H9 (cell line): Measurements from ENCODE around the gene PRKAR2B. TPM values are rescaled to one million over a fixed set of nuclear protein-coding genes. Genes with fewer than 3 reads are reported as not detected.

ENCODE experiments used
- DNase-seq: peaks from one replicate; pipeline ENCODE4 v3.0.0-alpha.2; 2017
- H2AFZ ChIP-seq: one replicate; pipeline ENCODE4 v1.6.1; 2013; ENCODE audit warnings: mild to moderate bottlenecking, low read length, control low read depth, moderate library complexity
- H2AK5ac ChIP-seq: 2 replicates; pipeline ENCODE4 v1.6.1; 2013; ENCODE audit warnings: low read length, control low read depth, mixed read lengths; ENCODE audit not compliant: insufficient read length
- H2BK120ac ChIP-seq: one replicate; pipeline ENCODE4 v1.6.1; 2013; ENCODE audit warnings: low read depth, mild to moderate bottlenecking, low read length, control low read depth, inconsistent platforms; ENCODE audit not compliant: poor library complexity, severe bottlenecking
- H2BK12ac ChIP-seq: 2 replicates; pipeline ENCODE4 v1.6.1; 2013; ENCODE audit warnings: low read length, control low read depth, mixed read lengths, low read depth; ENCODE audit not compliant: insufficient read length
- H2BK15ac ChIP-seq: 2 replicates; pipeline ENCODE4 v1.6.1; 2013; ENCODE audit warnings: low read depth, low read length, control low read depth
- H2BK20ac ChIP-seq: one replicate; pipeline ENCODE4 v1.6.1; 2013; ENCODE audit warnings: low read depth, mild to moderate bottlenecking, low read length, control low read depth, inconsistent platforms; ENCODE audit not compliant: poor library complexity, severe bottlenecking
- H2BK5ac ChIP-seq: 2 replicates; pipeline ENCODE4 v1.6.1; 2013; ENCODE audit warnings: low read length, control low read depth, mixed read lengths; ENCODE audit not compliant: insufficient read length
- H3K14ac ChIP-seq: 2 replicates; pipeline ENCODE4 v1.6.1; 2013; ENCODE audit warnings: low read length, control low read depth; ENCODE audit not compliant: insufficient read depth
- H3K18ac ChIP-seq: 2 replicates; pipeline ENCODE4 v1.6.1; 2013; ENCODE audit warnings: low read depth, mild to moderate bottlenecking, mixed read lengths, low read length, control low read depth; ENCODE audit not compliant: insufficient read length
- H3K23ac ChIP-seq: 2 replicates; pipeline ENCODE4 v1.6.1; 2013; ENCODE audit warnings: low read length, control low read depth, mixed read lengths, low read depth; ENCODE audit not compliant: insufficient read length
- H3K23me2 ChIP-seq: 2 replicates; pipeline ENCODE4 v1.6.1; 2013; ENCODE audit warnings: low read depth, mild to moderate bottlenecking, mixed read lengths, low read length, control low read depth; ENCODE audit not compliant: insufficient read length, poor library complexity, severe bottlenecking
- H3K27ac ChIP-seq: 2 replicates; pipeline ENCODE4 v1.5.1; 2013; ENCODE audit warnings: low read length, control low read depth, mixed read lengths, low read depth; ENCODE audit not compliant: insufficient read length
- H3K27me3 ChIP-seq: 2 replicates; pipeline ENCODE4 v1.6.1; 2013; ENCODE audit warnings: low read length, control low read depth, inconsistent platforms; ENCODE audit not compliant: insufficient read depth
- H3K4ac ChIP-seq: 2 replicates; pipeline ENCODE4 v1.6.1; 2013; ENCODE audit warnings: low read depth, mild to moderate bottlenecking, control low read depth, inconsistent platforms, low read length, moderate library complexity
- H3K4me1 ChIP-seq: 2 replicates; pipeline ENCODE4 v1.6.1; 2013; ENCODE audit warnings: low read length, control low read depth, inconsistent platforms; ENCODE audit not compliant: insufficient read depth
- H3K4me2 ChIP-seq: 2 replicates; pipeline ENCODE4 v1.6.1; 2013; ENCODE audit warnings: low read length, control low read depth, mixed read lengths; ENCODE audit not compliant: insufficient read length, insufficient read depth
- H3K56ac ChIP-seq: 2 replicates; pipeline ENCODE4 v1.6.1; 2013; ENCODE audit warnings: low read depth, mild to moderate bottlenecking, mixed read lengths, low read length, control low read depth; ENCODE audit not compliant: insufficient read length
- H3K79me1 ChIP-seq: 2 replicates; pipeline ENCODE4 v1.6.1; 2013; ENCODE audit warnings: low read depth, mild to moderate bottlenecking, moderate library complexity, low read length, control low read depth, inconsistent platforms; ENCODE audit not compliant: insufficient read depth, poor library complexity, severe bottlenecking
- H3K79me2 ChIP-seq: 2 replicates; pipeline ENCODE4 v1.6.1; 2013; ENCODE audit warnings: low read length, control low read depth, inconsistent platforms; ENCODE audit not compliant: insufficient read depth
- H3K9ac ChIP-seq: 2 replicates; pipeline ENCODE4 v1.6.1; 2013; ENCODE audit warnings: low read length, control low read depth, mixed read lengths; ENCODE audit not compliant: insufficient read length; ENCODE audit errors: extremely low read depth
- H3K9me3 ChIP-seq: one replicate; pipeline ENCODE4 v1.6.1; 2013; ENCODE audit warnings: low read depth, low read length, inconsistent platforms; ENCODE audit not compliant: control insufficient read depth
- H3T11ph ChIP-seq: one replicate; pipeline ENCODE4 v1.6.1; 2013; ENCODE audit warnings: mild to moderate bottlenecking, low read length, control low read depth, inconsistent platforms
- H4K20me1 ChIP-seq: one replicate; pipeline ENCODE4 v1.6.1; 2013; ENCODE audit not compliant: control insufficient read depth, insufficient read length, insufficient read depth
- H4K5ac ChIP-seq: 2 replicates; pipeline ENCODE4 v1.6.1; 2013; ENCODE audit warnings: low read depth, mild to moderate bottlenecking, mixed read lengths, low read length, control low read depth; ENCODE audit not compliant: insufficient read length
- H4K8ac ChIP-seq: replicated peaks from 2 replicates; pipeline ENCODE4 v1.6.1; 2013; ENCODE audit warnings: low read length, control low read depth, mixed read lengths, low read depth; ENCODE audit not compliant: insufficient read length
- H4K91ac ChIP-seq: 2 replicates; pipeline ENCODE4 v1.6.1; 2013; ENCODE audit warnings: low read depth, mild to moderate bottlenecking, moderate library complexity, mixed read lengths, low read length, control low read depth; ENCODE audit not compliant: insufficient read length
- H3K27ac Mint-ChIP-seq, 3 experiments: 2 replicates in 2 of 3; 3 replicates in 1 of 3; pipeline ENCODE4 v1.8.0; 2020 to 2021; ENCODE audit warnings: mixed read lengths in 3 of 3, mild to moderate bottlenecking in 1 of 3, moderate library complexity in 1 of 3
- H3K27me3 Mint-ChIP-seq: 2 replicates; pipeline ENCODE4 v1.8.0; 2021; ENCODE audit warnings: low read depth, mild to moderate bottlenecking, moderate library complexity, mixed read lengths
- H3K36me3 Mint-ChIP-seq, 3 experiments: 2 replicates in 2 of 3; 3 replicates in 1 of 3; pipeline ENCODE4 v1.8.0; 2020 to 2021; ENCODE audit warnings: low read depth in 3 of 3, mixed read lengths in 3 of 3; ENCODE audit not compliant: insufficient read depth in 1 of 3
- H3K4me1 Mint-ChIP-seq, 2 experiments: 2 replicates each; pipeline ENCODE4 v1.8.0; 2020; ENCODE audit warnings: mixed read lengths in 2 of 2
- H3K4me3 Mint-ChIP-seq, 2 experiments: 2 replicates in 1 of 2; 3 replicates in 1 of 2; pipeline ENCODE4 v1.8.0; 2020 to 2021; ENCODE audit warnings: mild to moderate bottlenecking in 2 of 2, mixed read lengths in 2 of 2, moderate library complexity in 1 of 2
- H3K9me3 Mint-ChIP-seq, 2 experiments: 2 replicates in 1 of 2; 3 replicates in 1 of 2; pipeline ENCODE4 v1.8.0; 2020; ENCODE audit warnings: mild to moderate bottlenecking in 2 of 2, mixed read lengths in 2 of 2, moderate library complexity in 1 of 2
- WGBS: extraction: QIAGEN DNeasy Blood & Tissue Kit; methylation state at CpG from one replicate; pipeline ENCODE4 v1.1.7; 2013; ENCODE audit warnings: missing lambda C conversion rate, low lambda C conversion rate, mixed read lengths; ENCODE audit not compliant: insufficient read length; ENCODE audit errors: extremely low coverage; 5-methylcytosine and 5-hydroxymethylcytosine counted together
- total RNA-seq: library from RNA; stranded (reverse); gene quantifications from 2 replicates; pipeline ENCODE4 v1.2.1, GENCODE V29; 2021
- TF ChIP-seq, protein P1 (sequence below): fragments of 200-600 bp; sonication (generic); conservative IDR thresholded peaks from 3 replicates; pipeline ENCODE4 v1.8.0; 2021; ENCODE audit warnings: antibody characterized with exemption, mild to moderate bottlenecking

Gene PRKAR2B
- total RNA-seq, 1 experiment from 2014 or later, result 16.6 TPM

- Mint-ChIP-seq H3K27me3 (peaks cover 13% of the 10 kb centered on the region), H3K36me3 (peaks cover 0 to 8% (median 0%) of the 10 kb centered on the region in 3 experiments; a peak in 1 of 7 replicates), H3K9me3 (no peaks in the 10 kb centered on the region), H3K27ac (no peak overlapping the region; a peak in 1 of 7 replicates), H3K4me1 (peaks cover 27 to 47% of the 10 kb centered on the region in 2 experiments), H3K4me3 (no peak overlapping the region)
- Histone ChIP-seq H3K4me2 (no peak overlapping the region), H3K14ac (no peak overlapping the region), H4K91ac (no peak overlapping the region), H4K8ac (no peak overlapping the region), H3T11ph (no peak overlapping the region), H2BK120ac (no peak overlapping the region), H3K56ac (no peak overlapping the region), H3K18ac (no peak overlapping the region), H2BK12ac (no peak overlapping the region), H2AK5ac (no peak overlapping the region), H3K9me3 (no peaks in the 10 kb centered on the region), H3K27ac (no peak overlapping the region), H2BK5ac (no peak overlapping the region), H2BK15ac (no peak overlapping the region), H3K23me2 (peaks cover 5% of the 10 kb centered on the region), H4K20me1 (no peaks in the 10 kb centered on the region), H3K27me3 (no peaks in the 10 kb centered on the region), H4K5ac (no peak overlapping the region), H3K79me1 (no peaks in the 10 kb centered on the region), H3K79me2 (no peaks in the 10 kb centered on the region; the same call in 1 of the 2 replicates), H3K9ac (no peak overlapping the region), H2AFZ (no peak overlapping the region), H3K4me1 (peaks cover 5% of the 10 kb centered on the region; the same call in 1 of the 2 replicates), H3K23ac (no peak overlapping the region), H3K4ac (no peak overlapping the region), H2BK20ac (no peak overlapping the region)
- DNase-seq, result no peak
- no CpG with 5 or more reads among the region's 1 CpG for WGBS
- TF ChIP-seq, protein P1, sequence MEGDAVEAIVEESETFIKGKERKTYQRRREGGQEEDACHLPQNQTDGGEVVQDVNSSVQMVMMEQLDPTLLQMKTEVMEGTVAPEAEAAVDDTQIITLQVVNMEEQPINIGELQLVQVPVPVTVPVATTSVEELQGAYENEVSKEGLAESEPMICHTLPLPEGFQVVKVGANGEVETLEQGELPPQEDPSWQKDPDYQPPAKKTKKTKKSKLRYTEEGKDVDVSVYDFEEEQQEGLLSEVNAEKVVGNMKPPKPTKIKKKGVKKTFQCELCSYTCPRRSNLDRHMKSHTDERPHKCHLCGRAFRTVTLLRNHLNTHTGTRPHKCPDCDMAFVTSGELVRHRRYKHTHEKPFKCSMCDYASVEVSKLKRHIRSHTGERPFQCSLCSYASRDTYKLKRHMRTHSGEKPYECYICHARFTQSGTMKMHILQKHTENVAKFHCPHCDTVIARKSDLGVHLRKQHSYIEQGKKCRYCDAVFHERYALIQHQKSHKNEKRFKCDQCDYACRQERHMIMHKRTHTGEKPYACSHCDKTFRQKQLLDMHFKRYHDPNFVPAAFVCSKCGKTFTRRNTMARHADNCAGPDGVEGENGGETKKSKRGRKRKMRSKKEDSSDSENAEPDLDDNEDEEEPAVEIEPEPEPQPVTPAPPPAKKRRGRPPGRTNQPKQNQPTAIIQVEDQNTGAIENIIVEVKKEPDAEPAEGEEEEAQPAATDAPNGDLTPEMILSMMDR, result no peak
Measured at GRCh38 chr7:107049971-107050532, 5.5 kb downstream of the PRKAR2B start.
